GM12878 (cell line): ENCODE results near the gene SNPH. TPM values are rescaled to one million over a fixed set of nuclear protein-coding genes. Genes with fewer than 3 reads are reported as not detected.

Source experiments
- ATAC-seq: fragments of 200-7000 bp; cut with Tn5 transposase; 3 replicates; pipeline ENCODE4 v1.9.1; 2020; ENCODE audit warnings: mild to moderate bottlenecking, moderate library complexity
- BruUV-seq: library from RNA; stranded (reverse); fragments of 400-500 nt; replicated peaks from 2 replicates; lab custom pipeline; 2021; lab: Mats Ljungman, UMichigan
- CTCF ChIA-PET: fragments of 300-600 bp; sonication (Branson Sonifier 250); formaldehyde crosslinking; extraction: SDS; loops from one replicate; lab custom pipeline; 2021; ENCODE audit warnings: inconsistent platforms; lab: Yijun Ruan, JAX
- POLR2A ChIA-PET: fragments of 350-600 bp; formaldehyde crosslinking; extraction: SDS; loops from one replicate; lab custom pipeline; 2021; ENCODE audit warnings: inconsistent platforms; lab: Charles Lee
- RAD21 ChIA-PET: fragments of 300-600 bp; sonication (Branson Sonifier 250); formaldehyde crosslinking; loops from one replicate; lab custom pipeline; 2023; ENCODE audit warnings: antibody characterized with exemption; ENCODE audit not compliant: unreplicated experiment; lab: Charles Lee
- SMC1A ChIA-PET: fragments of 300-600 bp; sonication (Branson Sonifier 250); formaldehyde crosslinking; loops from one replicate; lab custom pipeline; 2023; ENCODE audit not compliant: unreplicated experiment, uncharacterized antibody; lab: Charles Lee
- DNase-seq: peaks from one replicate; pipeline ENCODE4 v3.0.0-alpha.2; 2011; ENCODE audit warnings: low read depth, low spot score
- FAIRE-seq: peaks from 3 replicates; lab custom pipeline; 2011; peaks lifted over from hg19 to GRCh38; lab: Jason Lieb, UNC
- H2AFZ ChIP-seq: 2 replicates; pipeline ENCODE4 v1.6.0; 2011; ENCODE audit warnings: low read depth, low read length, control low read depth; ENCODE audit not compliant: control insufficient read depth
- H3K27ac ChIP-seq: 2 replicates; pipeline ENCODE4 v1.5.1; 2011; ENCODE audit warnings: control low read depth; ENCODE audit not compliant: control insufficient read depth, insufficient read depth
- H3K27me3 ChIP-seq, 2 experiments: replicated peaks in 1 of 2; 2 replicates each; pipeline versions ENCODE4 v1.6.0 to v1.6.1; 2011; ENCODE audit warnings: low read length in 1 of 2; ENCODE audit not compliant: control insufficient read depth in 2 of 2, insufficient read depth in 2 of 2
- H3K36me3 ChIP-seq, 2 experiments: 2 replicates each; pipeline ENCODE4 v1.5.1; 2011; ENCODE audit warnings: low read length in 1 of 2; ENCODE audit not compliant: control insufficient read depth in 2 of 2, insufficient read depth in 2 of 2
- H3K4me1 ChIP-seq: 2 replicates; pipeline ENCODE4 v1.6.1; 2011; ENCODE audit warnings: mild to moderate bottlenecking, low read length, moderate library complexity, mixed read lengths; ENCODE audit not compliant: control insufficient read depth, insufficient read depth
- H3K4me2 ChIP-seq: 2 replicates; pipeline ENCODE4 v1.6.0; 2011; ENCODE audit warnings: control low read depth; ENCODE audit not compliant: control insufficient read depth, insufficient read depth
- H3K4me3 ChIP-seq: fragments of 200-600 bp; sonication (generic); 2 replicates; pipeline ENCODE4 v1.5.1; 2016
- H3K79me2 ChIP-seq: 2 replicates; pipeline ENCODE4 v1.6.0; 2011; ENCODE audit warnings: low read length; ENCODE audit not compliant: control insufficient read depth, insufficient read depth
- H3K9ac ChIP-seq: 2 replicates; pipeline ENCODE4 v1.8.0; 2011; ENCODE audit warnings: low read length, control low read depth, mixed read lengths; ENCODE audit not compliant: control insufficient read depth, insufficient read depth
- H3K9me3 ChIP-seq: replicated peaks from 3 replicates; pipeline ENCODE4 v1.5.1; 2011; ENCODE audit warnings: mild to moderate bottlenecking, low read length; ENCODE audit not compliant: control insufficient read depth, insufficient read depth
- H4K20me1 ChIP-seq: 2 replicates; pipeline ENCODE4 v1.6.0; 2011; ENCODE audit not compliant: control insufficient read depth, insufficient read depth
- HDGF ChIP-seq: fragments of 450-650 bp; IDR thresholded peaks from 2 replicates; pipeline ENCODE4 v1.6.1; 2016; ENCODE audit warnings: antibody characterized with exemption
- LARP7 ChIP-seq: fragments of 450-650 bp; IDR thresholded peaks from 2 replicates; pipeline ENCODE4 v1.6.1; 2017; ENCODE audit warnings: mild to moderate bottlenecking
- MYC ChIP-seq: IDR thresholded peaks from 2 replicates; pipeline ENCODE4 v1.6.1; 2011; ENCODE audit warnings: mild to moderate bottlenecking, low read length, moderate library complexity, inconsistent platforms; ENCODE audit not compliant: insufficient read depth, insufficient replicate concordance, insufficient read length, severe bottlenecking
- SIX5 ChIP-seq: IDR thresholded peaks from 2 replicates; pipeline ENCODE4 v1.6.1; 2011; ENCODE audit warnings: mild to moderate bottlenecking, low read depth, low read length, moderate library complexity; ENCODE audit not compliant: severe bottlenecking
- ZNF622 ChIP-seq: fragments of 450-650 bp; IDR thresholded peaks from 2 replicates; pipeline ENCODE4 v1.6.1; 2017; ENCODE audit warnings: mild to moderate bottlenecking, inconsistent platforms
- WGBS: methylation state at CpG from one replicate; pipeline ENCODE4 v1.1.6; 2016; ENCODE audit warnings: low lambda C conversion rate; ENCODE audit not compliant: insufficient replicate concordance, insufficient coverage; ENCODE audit errors: missing lambda C conversion rate; 5-methylcytosine and 5-hydroxymethylcytosine counted together
- in situ Hi-C: fragments of 300-500 bp; cut with MboI; formaldehyde crosslinking; loops from 9 replicates; pipeline ENCODE4 v1.14.3; 2018; ENCODE audit warnings: mixed read lengths
- intact Hi-C: fragments of 100-400 bp; cut with micrococcal nuclease; formaldehyde crosslinking; loops from one replicate; pipeline ENCODE4 v1.14.2; 2022; ENCODE audit not compliant: unreplicated experiment
- polyA plus RNA-seq, 11 experiments: library from polyadenylated mRNA; depleted of rRNA in 4 of 11; unstranded in 6 of 11; stranded (reverse) in 5 of 11; fragments of >200 nt; fragmentation: Nextera tagmentation in 4 of 11; fragmentation: Illumina TruSeq in 1 of 11; extraction: Ambion mirVana in 4 of 11; extraction: Trizol in 1 of 11; gene quantifications; 1 replicate in 1 of 11; 2 replicates in 10 of 11; pipeline versions ENCODE4 v1.2.1 to v1.2.3, GENCODE V29; 2011 to 2016; ENCODE audit warnings: inconsistent platforms in 2 of 11, missing spikeins in 2 of 11, low read depth in 1 of 11
- total RNA-seq, 4 experiments: library from RNA; depleted of rRNA in 3 of 4; stranded (reverse); fragments of >200 nt in 3 of 4; fragmentation: Illumina TruSeq in 1 of 4; extraction: Trizol in 1 of 4; gene quantifications; 2 replicates each; pipeline versions ENCODE4 v1.2.1 to v1.2.3, GENCODE V29; 2013 to 2021
- TF ChIP-seq, protein P1 (sequence below): fragments of 450-650 bp; IDR thresholded peaks from 2 replicates; pipeline ENCODE4 v1.6.1; 2017; ENCODE audit warnings: borderline replicate concordance
- TF ChIP-seq, protein P2 (sequence below): fragments of 150-350 bp; IDR thresholded peaks from 2 replicates; pipeline ENCODE4 v1.6.1; 2016; ENCODE audit warnings: low read depth, low read length
- TF ChIP-seq, protein P3 (sequence below): fragments of 450-650 bp; IDR thresholded peaks from 2 replicates; pipeline ENCODE4 v1.6.1; 2017; ENCODE audit warnings: mild to moderate bottlenecking, moderate library complexity
- TF ChIP-seq, protein P4 (sequence below): fragments of 450-650 bp; IDR thresholded peaks from 2 replicates; pipeline ENCODE4 v1.6.1; 2018; ENCODE audit warnings: borderline replicate concordance, mild to moderate bottlenecking; ENCODE audit not compliant: partially characterized antibody

SNPH gene
- total and polyA plus RNA-seq, 10 of the 15 experiments (the other 5 are each of a cell fraction or from before 2014, with no cell fraction given): 0.02 to 0.45 (median 0.34) TPM; not detected in 2

DNA sequence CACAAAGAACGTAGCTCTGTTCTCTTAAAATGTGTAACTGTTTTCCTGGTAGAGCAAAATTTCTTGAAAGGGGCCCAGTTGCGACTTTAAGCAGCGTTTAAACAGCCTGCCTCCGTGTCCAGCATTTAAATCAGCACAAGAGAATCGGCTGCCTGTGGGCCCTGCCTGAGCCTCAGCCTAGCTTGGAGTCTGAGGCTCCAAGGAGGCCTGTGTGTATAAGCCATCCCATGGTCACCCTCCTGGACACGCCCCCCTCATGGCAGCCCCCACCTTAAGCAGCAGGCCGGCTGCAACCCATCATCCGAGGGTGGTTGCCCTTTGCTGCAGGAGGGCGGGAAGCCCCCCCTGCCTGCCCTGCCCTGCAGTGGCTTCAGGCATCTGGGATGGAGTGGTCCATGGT lies 44.0 kb downstream of the SNPH start (continued):
- TF ChIP-seq, protein P1, sequence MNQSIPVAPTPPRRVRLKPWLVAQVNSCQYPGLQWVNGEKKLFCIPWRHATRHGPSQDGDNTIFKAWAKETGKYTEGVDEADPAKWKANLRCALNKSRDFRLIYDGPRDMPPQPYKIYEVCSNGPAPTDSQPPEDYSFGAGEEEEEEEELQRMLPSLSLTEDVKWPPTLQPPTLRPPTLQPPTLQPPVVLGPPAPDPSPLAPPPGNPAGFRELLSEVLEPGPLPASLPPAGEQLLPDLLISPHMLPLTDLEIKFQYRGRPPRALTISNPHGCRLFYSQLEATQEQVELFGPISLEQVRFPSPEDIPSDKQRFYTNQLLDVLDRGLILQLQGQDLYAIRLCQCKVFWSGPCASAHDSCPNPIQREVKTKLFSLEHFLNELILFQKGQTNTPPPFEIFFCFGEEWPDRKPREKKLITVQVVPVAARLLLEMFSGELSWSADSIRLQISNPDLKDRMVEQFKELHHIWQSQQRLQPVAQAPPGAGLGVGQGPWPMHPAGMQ: no peak

DNA sequence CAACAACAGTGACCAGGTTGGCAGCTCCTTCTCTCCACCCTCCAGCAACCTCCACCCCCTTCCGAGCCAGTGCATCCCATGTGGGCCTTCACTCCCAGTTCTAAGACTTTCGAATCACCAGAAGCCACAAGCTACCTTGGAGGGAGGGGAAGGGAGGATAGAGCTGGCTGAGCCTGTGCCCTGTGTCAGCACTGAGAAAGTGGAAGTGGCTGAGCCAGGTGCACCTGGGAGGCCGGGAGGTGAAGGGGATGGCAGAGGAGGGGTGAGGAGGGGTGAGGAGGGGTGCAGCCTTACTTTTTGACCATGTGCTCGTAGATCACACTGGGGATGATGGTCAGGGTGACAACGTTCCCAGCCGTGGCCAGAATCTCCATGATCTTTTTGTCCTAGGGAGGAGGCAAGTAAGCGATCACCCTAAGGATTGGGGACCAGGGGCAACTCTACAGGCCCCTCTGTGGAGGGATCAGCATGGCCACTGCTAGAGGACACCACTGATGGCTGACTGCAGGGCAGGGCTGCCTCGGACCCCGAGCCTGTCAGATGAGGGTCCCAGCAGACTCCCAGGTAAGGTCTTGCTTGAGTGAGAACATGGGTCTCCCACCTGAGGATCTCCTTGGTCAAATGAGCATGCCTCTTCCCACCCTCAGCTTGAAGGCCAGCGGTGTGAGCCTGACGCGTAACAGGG lies 44.6 kb downstream of the SNPH start:
- WGBS: 38% methylated on average over 12 of the region's 12 CpGs
- Histone ChIP-seq H3K27me3 (no peaks in the 10 kb centered on the region), H3K9ac (no peak overlapping the region), H3K9me3 (no peaks in the 10 kb centered on the region), H3K4me3 (no peak overlapping the region), H3K36me3 (no peaks in the 10 kb centered on the region), H3K27ac (no peak overlapping the region), H4K20me1 (no peaks in the 10 kb centered on the region), H2AFZ (no peak overlapping the region), H3K4me2 (no peak overlapping the region), H3K79me2 (no peaks in the 10 kb centered on the region), H3K4me1 (no peaks in the 10 kb centered on the region)
- FAIRE-seq (no peak), DNase-seq (no peak), ATAC-seq (no peak)
- POLR2A ChIA-PET: no interaction called here
- BruUV-seq: no TSS peak
- RAD21 ChIA-PET: no interaction called here
- in situ Hi-C loops (loop anchor here (5.0 kb wide), 1 partner anchor 127 kb away; no protein-coding TSS in a partner anchor), intact Hi-C loops (loop anchor here (5.0 to 10.0 kb wide), 2 partner anchors 87 to 464 kb away; no protein-coding TSS in a partner anchor)
- SMC1A ChIA-PET: interaction anchor here (0.9 to 1.0 kb wide), 2 partner anchors 126 to 193 kb away, joined by 3 read pairs; no protein-coding TSS in a partner anchor
- CTCF ChIA-PET: interaction anchor here (1.0 to 2.7 kb wide), 4 partner anchors 87 to 193 kb away, joined by 3 to 55 read pairs (median 3); no protein-coding TSS in a partner anchor
- TF ChIP-seq SIX5 (no peak), HDGF (no peak), LARP7 (no peak), MYC (no peak), ZNF622 (no peak)
- TF ChIP-seq, protein P2, sequence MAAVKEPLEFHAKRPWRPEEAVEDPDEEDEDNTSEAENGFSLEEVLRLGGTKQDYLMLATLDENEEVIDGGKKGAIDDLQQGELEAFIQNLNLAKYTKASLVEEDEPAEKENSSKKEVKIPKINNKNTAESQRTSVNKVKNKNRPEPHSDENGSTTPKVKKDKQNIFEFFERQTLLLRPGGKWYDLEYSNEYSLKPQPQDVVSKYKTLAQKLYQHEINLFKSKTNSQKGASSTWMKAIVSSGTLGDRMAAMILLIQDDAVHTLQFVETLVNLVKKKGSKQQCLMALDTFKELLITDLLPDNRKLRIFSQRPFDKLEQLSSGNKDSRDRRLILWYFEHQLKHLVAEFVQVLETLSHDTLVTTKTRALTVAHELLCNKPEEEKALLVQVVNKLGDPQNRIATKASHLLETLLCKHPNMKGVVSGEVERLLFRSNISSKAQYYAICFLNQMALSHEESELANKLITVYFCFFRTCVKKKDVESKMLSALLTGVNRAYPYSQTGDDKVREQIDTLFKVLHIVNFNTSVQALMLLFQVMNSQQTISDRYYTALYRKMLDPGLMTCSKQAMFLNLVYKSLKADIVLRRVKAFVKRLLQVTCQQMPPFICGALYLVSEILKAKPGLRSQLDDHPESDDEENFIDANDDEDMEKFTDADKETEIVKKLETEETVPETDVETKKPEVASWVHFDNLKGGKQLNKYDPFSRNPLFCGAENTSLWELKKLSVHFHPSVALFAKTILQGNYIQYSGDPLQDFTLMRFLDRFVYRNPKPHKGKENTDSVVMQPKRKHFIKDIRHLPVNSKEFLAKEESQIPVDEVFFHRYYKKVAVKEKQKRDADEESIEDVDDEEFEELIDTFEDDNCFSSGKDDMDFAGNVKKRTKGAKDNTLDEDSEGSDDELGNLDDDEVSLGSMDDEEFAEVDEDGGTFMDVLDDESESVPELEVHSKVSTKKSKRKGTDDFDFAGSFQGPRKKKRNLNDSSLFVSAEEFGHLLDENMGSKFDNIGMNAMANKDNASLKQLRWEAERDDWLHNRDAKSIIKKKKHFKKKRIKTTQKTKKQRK: no peak
- TF ChIP-seq, protein P3, sequence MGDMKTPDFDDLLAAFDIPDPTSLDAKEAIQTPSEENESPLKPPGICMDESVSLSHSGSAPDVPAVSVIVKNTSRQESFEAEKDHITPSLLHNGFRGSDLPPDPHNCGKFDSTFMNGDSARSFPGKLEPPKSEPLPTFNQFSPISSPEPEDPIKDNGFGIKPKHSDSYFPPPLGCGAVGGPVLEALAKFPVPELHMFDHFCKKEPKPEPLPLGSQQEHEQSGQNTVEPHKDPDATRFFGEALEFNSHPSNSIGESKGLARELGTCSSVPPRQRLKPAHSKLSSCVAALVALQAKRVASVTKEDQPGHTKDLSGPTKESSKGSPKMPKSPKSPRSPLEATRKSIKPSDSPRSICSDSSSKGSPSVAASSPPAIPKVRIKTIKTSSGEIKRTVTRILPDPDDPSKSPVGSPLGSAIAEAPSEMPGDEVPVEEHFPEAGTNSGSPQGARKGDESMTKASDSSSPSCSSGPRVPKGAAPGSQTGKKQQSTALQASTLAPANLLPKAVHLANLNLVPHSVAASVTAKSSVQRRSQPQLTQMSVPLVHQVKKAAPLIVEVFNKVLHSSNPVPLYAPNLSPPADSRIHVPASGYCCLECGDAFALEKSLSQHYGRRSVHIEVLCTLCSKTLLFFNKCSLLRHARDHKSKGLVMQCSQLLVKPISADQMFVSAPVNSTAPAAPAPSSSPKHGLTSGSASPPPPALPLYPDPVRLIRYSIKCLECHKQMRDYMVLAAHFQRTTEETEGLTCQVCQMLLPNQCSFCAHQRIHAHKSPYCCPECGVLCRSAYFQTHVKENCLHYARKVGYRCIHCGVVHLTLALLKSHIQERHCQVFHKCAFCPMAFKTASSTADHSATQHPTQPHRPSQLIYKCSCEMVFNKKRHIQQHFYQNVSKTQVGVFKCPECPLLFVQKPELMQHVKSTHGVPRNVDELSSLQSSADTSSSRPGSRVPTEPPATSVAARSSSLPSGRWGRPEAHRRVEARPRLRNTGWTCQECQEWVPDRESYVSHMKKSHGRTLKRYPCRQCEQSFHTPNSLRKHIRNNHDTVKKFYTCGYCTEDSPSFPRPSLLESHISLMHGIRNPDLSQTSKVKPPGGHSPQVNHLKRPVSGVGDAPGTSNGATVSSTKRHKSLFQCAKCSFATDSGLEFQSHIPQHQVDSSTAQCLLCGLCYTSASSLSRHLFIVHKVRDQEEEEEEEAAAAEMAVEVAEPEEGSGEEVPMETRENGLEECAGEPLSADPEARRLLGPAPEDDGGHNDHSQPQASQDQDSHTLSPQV: no peak
- TF ChIP-seq, protein P4, sequence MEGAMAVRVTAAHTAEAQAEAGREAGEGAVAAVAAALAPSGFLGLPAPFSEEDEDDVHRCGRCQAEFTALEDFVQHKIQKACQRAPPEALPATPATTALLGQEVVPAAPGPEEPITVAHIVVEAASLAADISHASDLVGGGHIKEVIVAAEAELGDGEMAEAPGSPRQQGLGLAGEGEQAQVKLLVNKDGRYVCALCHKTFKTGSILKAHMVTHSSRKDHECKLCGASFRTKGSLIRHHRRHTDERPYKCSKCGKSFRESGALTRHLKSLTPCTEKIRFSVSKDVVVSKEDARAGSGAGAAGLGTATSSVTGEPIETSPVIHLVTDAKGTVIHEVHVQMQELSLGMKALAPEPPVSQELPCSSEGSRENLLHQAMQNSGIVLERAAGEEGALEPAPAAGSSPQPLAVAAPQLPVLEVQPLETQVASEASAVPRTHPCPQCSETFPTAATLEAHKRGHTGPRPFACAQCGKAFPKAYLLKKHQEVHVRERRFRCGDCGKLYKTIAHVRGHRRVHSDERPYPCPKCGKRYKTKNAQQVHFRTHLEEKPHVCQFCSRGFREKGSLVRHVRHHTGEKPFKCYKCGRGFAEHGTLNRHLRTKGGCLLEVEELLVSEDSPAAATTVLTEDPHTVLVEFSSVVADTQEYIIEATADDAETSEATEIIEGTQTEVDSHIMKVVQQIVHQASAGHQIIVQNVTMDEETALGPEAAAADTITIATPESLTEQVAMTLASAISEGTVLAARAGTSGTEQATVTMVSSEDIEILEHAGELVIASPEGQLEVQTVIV: no peak
